Measurements from ENCODE around the gene CFAP70.

The CFAP70 gene

DNA sequence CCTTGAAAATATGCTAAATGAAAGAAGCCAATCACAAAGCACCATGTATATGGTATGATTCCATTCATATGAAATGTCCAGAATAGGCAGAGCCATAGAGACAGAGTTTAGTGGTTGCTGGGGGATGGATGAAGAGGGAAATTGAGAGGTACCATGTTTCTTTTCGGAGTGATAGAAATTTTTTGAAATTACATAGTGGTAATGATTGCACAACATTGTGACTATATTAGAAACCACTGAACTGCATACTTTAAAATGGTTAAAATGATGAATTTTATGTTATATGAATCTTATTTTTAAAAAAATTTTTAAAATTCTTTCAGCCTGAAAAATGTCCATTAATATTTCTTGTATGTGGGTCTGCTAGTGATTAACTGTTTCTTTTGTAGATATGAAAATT is 137.7 kb downstream of the CFAP70 start:
- Histone ChIP-seq H3K36me3 (ENCODE audit: control insufficient read depth, insufficient read depth, low read length) (peaks cover 8% of the 10 kb centered on the region), H3K27me3 (ENCODE audit: control insufficient read depth, insufficient read depth, low read length) (no peaks in the 10 kb centered on the region), H3K4me3 (ENCODE audit: low read length) (no peak overlapping the region), H3K27ac (ENCODE audit: low read depth, low read length) (no peak overlapping the region), H3K9ac (ENCODE audit: low read length) (no peak overlapping the region), H3K4me1 (ENCODE audit: control insufficient read depth, insufficient read depth, low read length) (no peaks in the 10 kb centered on the region)

DNA sequence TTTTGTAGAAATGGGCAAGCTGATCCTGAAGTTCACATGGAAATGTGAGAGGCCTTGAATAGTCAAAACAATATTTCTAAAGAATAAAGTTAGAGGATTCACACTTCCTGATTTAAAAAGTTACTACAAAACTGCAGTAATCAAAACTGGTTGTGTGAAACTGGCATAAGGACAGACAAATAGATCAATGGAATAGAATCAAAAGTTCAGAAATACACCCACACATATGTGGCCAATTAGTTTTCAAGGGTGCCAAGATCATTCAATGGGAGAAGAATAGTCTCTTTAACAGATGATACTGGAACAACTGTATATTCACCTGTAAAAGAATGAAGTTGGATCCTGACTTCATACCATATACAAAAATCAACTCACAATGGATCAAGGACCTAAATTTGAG is 139.3 kb downstream of the CFAP70 start:
- Histone ChIP-seq H3K36me3 (ENCODE audit: control insufficient read depth, insufficient read depth, low read length) (peaks cover 8% of the 10 kb centered on the region), H3K27me3 (ENCODE audit: control insufficient read depth, insufficient read depth, low read length) (no peaks in the 10 kb centered on the region), H3K4me3 (ENCODE audit: low read length) (no peak overlapping the region), H3K9ac (ENCODE audit: low read length) (no peak overlapping the region), H3K27ac (ENCODE audit: low read depth, low read length) (no peak overlapping the region), H3K4me1 (ENCODE audit: control insufficient read depth, insufficient read depth, low read length) (no peaks in the 10 kb centered on the region)

DNA sequence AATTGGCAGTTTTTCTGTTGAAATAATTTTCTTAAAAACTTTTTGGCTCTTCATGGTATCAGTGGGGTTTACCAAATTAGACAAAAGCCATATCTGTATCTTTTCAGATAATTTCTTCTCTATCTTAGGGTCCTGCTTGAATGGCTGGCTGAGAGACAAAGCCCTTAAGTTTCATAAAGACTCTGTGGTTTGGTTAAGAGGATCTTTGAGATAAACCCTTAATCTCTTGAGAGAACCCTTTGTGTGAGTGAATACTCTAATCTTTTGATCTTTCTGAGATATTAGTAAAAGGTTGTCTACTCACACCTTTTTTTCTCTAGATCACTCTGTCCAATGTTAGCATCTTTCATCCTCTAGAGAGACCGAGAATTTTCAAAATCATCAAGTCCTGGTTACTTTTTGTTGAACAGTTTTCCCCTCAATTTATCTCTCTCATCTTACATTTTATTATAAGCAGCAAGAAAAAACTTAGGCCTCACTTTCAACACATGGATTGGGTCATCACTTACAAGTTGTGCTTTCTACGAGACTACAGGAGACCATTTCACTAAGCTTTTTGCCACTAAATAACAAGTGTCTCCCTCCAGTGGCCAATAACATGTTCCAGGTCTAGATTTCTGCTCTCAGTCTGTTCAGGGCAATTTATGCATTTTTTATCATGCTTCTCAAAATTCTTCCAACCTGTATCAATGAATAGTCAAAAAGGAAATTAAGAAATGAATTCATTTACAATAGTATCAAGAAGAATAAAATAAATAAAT is 140.1 kb downstream of the CFAP70 start:
- no peak overlapping the region for H3K9ac ChIP-seq (ENCODE audit: low read length)
- H3K4me3 ChIP-seq (ENCODE audit: low read length) = no peak overlapping the region
- no peaks in the 10 kb centered on the region for H3K27me3 ChIP-seq (ENCODE audit: control insufficient read depth, insufficient read depth, low read length)
- no peak overlapping the region for H3K27ac ChIP-seq (ENCODE audit: low read depth, low read length)
- H3K4me1 ChIP-seq (ENCODE audit: control insufficient read depth, insufficient read depth, low read length) = no peaks in the 10 kb centered on the region
- peaks cover 8% of the 10 kb centered on the region for H3K36me3 ChIP-seq (ENCODE audit: control insufficient read depth, insufficient read depth, low read length)

DNA sequence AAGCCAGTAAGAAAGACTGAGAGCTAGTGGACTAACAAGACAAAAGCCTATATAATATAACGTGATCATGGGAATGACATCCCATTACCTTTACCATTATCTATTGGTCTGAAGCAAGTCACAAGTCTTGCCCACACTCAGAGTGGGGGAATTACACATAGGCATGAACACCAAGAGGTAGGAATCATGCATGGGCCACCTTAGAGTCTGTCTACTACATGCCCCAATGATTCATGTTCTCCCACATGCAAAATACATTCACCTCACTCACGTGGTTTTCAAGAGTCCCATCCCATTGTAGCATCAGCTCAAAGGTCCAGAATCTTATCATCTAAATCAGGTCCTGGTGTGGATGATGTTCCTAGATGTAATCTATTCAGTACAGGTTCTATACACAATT is 141.0 kb downstream of the CFAP70 start:
- Histone ChIP-seq H3K4me3 (ENCODE audit: low read length) (no peak overlapping the region), H3K27me3 (ENCODE audit: control insufficient read depth, insufficient read depth, low read length) (no peaks in the 10 kb centered on the region), H3K36me3 (ENCODE audit: control insufficient read depth, insufficient read depth, low read length) (peaks cover 8% of the 10 kb centered on the region), H3K27ac (ENCODE audit: low read depth, low read length) (no peak overlapping the region), H3K4me1 (ENCODE audit: control insufficient read depth, insufficient read depth, low read length) (no peaks in the 10 kb centered on the region), H3K9ac (ENCODE audit: low read length) (no peak overlapping the region)

DNA sequence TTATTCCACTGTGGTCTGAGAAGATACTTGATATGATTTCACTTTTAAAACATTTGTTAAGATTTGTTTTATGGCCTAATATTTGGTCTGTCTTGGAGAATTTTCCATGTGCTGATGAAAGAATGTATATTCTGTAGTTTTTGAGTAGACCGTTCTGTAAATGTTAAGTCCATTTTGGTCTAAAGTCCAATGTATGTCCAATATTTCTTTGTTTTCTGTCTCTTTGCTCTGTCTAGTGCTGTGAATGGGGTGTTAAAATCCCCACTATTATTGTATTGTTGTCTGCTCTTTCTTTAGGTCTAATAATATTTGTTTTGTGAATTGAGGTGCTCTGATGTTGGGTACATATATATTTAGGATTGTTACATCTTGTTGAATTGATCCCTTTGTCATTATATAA is 142.9 kb downstream of the CFAP70 start:
- H3K27ac ChIP-seq (ENCODE audit: low read depth, low read length) = no peak overlapping the region
- no peak overlapping the region for H3K9ac ChIP-seq (ENCODE audit: low read length)
- no peaks in the 10 kb centered on the region for H3K27me3 ChIP-seq (ENCODE audit: control insufficient read depth, insufficient read depth, low read length)
- no peaks in the 10 kb centered on the region for H3K4me1 ChIP-seq (ENCODE audit: control insufficient read depth, insufficient read depth, low read length)
- peaks cover 8% of the 10 kb centered on the region for H3K36me3 ChIP-seq (ENCODE audit: control insufficient read depth, insufficient read depth, low read length)
- no peak overlapping the region for H3K4me3 ChIP-seq (ENCODE audit: low read length)

DNA sequence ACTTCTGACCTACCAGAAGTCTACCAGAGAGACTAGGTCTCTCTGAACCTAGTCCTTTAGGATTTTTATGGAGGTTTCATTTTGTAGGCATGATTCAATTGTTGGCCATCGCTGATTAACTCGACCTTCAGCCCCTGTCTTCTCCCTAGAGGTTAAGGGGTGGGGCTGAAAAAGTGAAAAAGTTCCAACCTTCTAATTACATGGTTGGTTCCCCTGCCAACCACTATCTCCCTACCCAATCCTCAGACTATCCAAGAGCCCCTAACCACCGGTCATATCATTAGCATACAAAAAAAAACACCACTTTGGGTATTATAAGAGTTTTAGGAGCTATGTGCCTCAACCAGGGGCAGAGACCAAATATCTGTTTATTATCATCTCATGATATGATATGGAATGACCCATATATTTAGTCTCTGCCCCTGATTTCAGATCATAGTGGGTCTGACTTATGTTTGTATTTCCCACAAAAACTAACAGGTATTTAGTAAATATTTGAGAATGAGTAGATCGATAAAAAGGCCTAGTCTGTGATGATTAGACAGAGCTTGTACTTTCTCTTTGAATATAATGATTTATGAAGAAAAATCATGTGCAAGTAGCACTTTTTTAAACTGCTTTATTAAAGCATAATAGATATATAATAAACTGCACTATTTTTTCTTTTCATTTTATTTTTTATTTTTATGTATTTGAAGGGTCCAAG is 147.4 kb downstream of the CFAP70 start:
- peaks cover 2% of the 10 kb centered on the region for H3K36me3 ChIP-seq (ENCODE audit: control insufficient read depth, insufficient read depth, low read length)
- no peak overlapping the region for H3K4me3 ChIP-seq (ENCODE audit: low read length)
- no peaks in the 10 kb centered on the region for H3K27me3 ChIP-seq (ENCODE audit: control insufficient read depth, insufficient read depth, low read length)
- H3K27ac ChIP-seq (ENCODE audit: low read depth, low read length) = no peak overlapping the region
- H3K9ac ChIP-seq (ENCODE audit: low read length) = no peak overlapping the region
- H3K4me1 ChIP-seq (ENCODE audit: control insufficient read depth, insufficient read depth, low read length) = no peaks in the 10 kb centered on the region

DNA sequence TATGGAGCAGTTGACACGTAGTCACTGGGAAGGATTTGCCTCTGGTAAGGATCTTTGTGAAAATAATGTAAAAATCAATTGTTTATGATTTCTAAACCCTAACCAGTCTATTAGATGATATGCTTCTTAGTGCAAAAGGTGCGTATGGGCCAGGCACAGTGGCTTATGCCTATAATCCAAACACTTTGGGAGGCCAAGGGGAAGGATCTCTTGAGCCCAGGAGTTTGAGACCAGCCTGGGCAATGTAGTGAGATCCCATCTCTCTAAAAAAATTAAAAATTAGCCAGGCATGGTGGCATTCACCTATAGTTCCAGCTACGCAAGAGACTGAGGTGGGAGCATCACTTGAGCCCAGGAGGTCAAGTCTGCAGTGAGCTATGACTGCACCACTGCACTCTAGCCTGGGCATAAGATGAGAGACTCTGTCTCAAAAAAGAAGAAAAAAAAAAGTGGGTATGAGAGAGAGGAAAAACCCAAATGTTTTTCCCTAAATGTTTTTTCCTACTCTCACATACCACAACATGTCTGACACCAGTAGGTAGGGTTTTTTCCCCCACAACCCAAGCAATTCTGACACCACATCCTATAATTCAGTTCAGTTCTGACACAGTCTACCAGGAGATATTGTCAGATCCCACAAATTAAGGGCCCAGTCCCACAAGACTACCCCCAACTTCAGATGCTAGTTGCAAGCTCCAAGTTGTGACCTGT is 148.1 kb downstream of the CFAP70 start:
- H3K9ac ChIP-seq (ENCODE audit: low read length) = no peak overlapping the region
- no peaks in the 10 kb centered on the region for H3K27me3 ChIP-seq (ENCODE audit: control insufficient read depth, insufficient read depth, low read length)
- H3K27ac ChIP-seq (ENCODE audit: low read depth, low read length) = no peak overlapping the region
- peaks cover 2% of the 10 kb centered on the region for H3K36me3 ChIP-seq (ENCODE audit: control insufficient read depth, insufficient read depth, low read length)
- H3K4me3 ChIP-seq (ENCODE audit: low read length) = no peak overlapping the region
- no peaks in the 10 kb centered on the region for H3K4me1 ChIP-seq (ENCODE audit: control insufficient read depth, insufficient read depth, low read length)

DNA sequence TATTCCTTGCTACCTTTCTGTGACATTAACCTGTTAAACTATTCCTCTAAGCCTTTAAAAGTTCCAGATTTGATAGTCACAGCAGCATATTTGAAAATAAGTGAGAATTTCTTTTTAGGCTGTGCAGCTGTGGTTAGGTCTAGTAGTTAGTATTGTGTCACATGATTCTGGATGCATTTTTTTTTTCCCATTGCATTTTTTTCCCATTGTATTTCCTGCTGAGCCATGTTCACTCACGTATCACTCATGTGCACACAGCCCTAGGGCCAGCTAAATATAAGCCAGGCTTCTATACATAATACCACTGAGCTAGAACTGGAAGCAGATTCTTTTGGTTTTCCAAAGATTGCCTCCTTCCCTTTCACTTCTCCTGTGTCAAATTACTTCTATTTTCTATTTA is 149.0 kb downstream of the CFAP70 start:
- no peaks in the 10 kb centered on the region for H3K4me1 ChIP-seq (ENCODE audit: control insufficient read depth, insufficient read depth, low read length)
- H3K9ac ChIP-seq (ENCODE audit: low read length) = no peak overlapping the region
- H3K27me3 ChIP-seq (ENCODE audit: control insufficient read depth, insufficient read depth, low read length) = no peaks in the 10 kb centered on the region
- H3K27ac ChIP-seq (ENCODE audit: low read depth, low read length) = no peak overlapping the region
- peaks cover 2% of the 10 kb centered on the region for H3K36me3 ChIP-seq (ENCODE audit: control insufficient read depth, insufficient read depth, low read length)
- no peak overlapping the region for H3K4me3 ChIP-seq (ENCODE audit: low read length)

DNA sequence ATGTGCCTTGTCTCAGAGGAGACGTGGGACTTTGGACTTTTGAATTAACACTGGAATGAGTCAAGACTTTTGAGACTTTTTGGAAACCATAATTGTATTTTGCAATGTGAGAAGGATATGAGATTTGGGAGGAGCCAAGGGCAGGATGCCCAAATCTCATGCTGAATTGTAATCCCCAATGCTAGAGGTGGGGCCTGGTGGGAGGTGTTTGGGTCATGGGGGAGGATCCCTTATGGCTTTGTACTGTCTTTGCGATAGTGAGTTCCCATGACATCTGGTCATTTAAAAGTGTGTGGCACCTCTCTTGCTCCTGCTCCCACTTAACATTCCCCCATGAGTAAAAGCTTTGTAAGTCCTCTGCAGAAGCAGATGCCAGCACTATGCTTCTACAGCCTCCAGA is 150.8 kb downstream of the CFAP70 start:
- Histone ChIP-seq H3K4me3 (ENCODE audit: low read length) (no peak overlapping the region), H3K4me1 (ENCODE audit: control insufficient read depth, insufficient read depth, low read length) (no peaks in the 10 kb centered on the region), H3K27ac (ENCODE audit: low read depth, low read length) (no peak overlapping the region), H3K36me3 (ENCODE audit: control insufficient read depth, insufficient read depth, low read length) (peaks cover 2% of the 10 kb centered on the region), H3K9ac (ENCODE audit: low read length) (no peak overlapping the region), H3K27me3 (ENCODE audit: control insufficient read depth, insufficient read depth, low read length) (no peaks in the 10 kb centered on the region)

DNA sequence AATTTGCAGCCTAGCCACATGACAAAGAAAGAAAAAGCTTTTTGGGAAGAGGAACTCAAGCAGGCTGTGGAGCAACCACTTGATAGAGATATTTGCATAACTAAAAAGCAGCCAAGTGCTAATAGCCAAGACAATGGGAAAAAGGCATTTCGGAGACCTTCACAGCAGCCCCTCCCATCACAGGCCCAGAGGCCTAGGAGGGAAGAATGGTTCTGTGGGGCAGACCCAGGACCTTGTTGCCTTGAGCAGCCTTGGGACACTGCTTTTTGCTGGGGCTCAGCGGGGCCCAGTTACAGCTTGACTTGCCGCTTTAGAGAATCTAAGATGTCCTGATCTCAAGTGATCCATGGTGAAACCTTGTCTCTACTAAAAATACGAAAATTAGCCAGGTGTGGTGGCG is 152.3 kb downstream of the CFAP70 start:
- no peak overlapping the region for H3K9ac ChIP-seq (ENCODE audit: low read length)
- H3K4me3 ChIP-seq (ENCODE audit: low read length) = no peak overlapping the region
- no peaks in the 10 kb centered on the region for H3K4me1 ChIP-seq (ENCODE audit: control insufficient read depth, insufficient read depth, low read length)
- no peaks in the 10 kb centered on the region for H3K27me3 ChIP-seq (ENCODE audit: control insufficient read depth, insufficient read depth, low read length)
- H3K36me3 ChIP-seq (ENCODE audit: control insufficient read depth, insufficient read depth, low read length) = peaks cover 2% of the 10 kb centered on the region
- H3K27ac ChIP-seq (ENCODE audit: low read depth, low read length) = no peak overlapping the region

DNA sequence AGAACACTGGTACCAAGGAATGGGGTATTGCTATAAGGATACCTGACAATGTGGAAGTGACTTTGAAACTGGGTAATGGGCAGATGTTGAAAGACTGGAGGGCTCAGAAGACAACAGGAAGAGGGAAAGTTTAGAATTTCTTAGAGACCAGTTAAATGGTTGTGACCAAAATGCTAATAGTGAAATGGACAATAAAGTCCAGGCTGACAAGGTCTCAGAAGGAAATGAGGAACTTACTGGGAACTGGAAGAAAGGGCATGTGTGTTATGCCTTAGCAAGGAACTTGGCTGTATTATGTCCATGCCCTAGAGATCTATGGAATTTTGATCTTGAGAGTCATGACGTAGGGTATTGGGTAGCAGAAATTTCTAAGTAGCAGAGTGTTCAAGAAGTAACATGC is 152.8 kb downstream of the CFAP70 start:
- H3K27me3 ChIP-seq (ENCODE audit: control insufficient read depth, insufficient read depth, low read length) = no peaks in the 10 kb centered on the region
- H3K9ac ChIP-seq (ENCODE audit: low read length) = no peak overlapping the region
- no peaks in the 10 kb centered on the region for H3K4me1 ChIP-seq (ENCODE audit: control insufficient read depth, insufficient read depth, low read length)
- no peak overlapping the region for H3K4me3 ChIP-seq (ENCODE audit: low read length)
- H3K27ac ChIP-seq (ENCODE audit: low read depth, low read length) = no peak overlapping the region
- H3K36me3 ChIP-seq (ENCODE audit: control insufficient read depth, insufficient read depth, low read length) = peaks cover 2% of the 10 kb centered on the region

DNA sequence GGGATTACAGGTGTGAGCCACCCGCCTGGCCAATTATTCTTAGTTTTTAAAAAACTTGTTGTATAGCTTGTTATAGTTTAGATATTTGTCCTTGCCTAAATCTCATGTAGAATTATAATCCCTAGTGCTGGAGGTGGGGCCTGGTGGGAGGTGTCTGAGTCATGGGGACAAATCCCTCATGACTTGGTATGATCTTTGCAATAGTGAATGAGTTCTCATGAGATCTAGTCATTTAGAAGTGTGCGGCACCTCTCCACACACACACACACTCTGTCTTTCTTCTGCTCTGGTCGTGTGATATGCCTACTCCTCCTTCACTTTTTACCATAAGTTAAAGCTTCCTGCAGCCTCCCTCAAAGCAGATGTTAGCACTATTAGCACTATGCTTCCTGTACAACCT is 153.6 kb downstream of the CFAP70 start:
- H3K9ac ChIP-seq (ENCODE audit: low read length) = no peak overlapping the region
- no peaks in the 10 kb centered on the region for H3K27me3 ChIP-seq (ENCODE audit: control insufficient read depth, insufficient read depth, low read length)
- H3K4me1 ChIP-seq (ENCODE audit: control insufficient read depth, insufficient read depth, low read length) = no peaks in the 10 kb centered on the region
- peaks cover 2% of the 10 kb centered on the region for H3K36me3 ChIP-seq (ENCODE audit: control insufficient read depth, insufficient read depth, low read length)
- H3K27ac ChIP-seq (ENCODE audit: low read depth, low read length) = no peak overlapping the region
- H3K4me3 ChIP-seq (ENCODE audit: low read length) = no peak overlapping the region

Data from rectal smooth muscle tissue (tissue), 1 donor.